Measurements from ENCODE around the gene THEMIS2.

DNA sequence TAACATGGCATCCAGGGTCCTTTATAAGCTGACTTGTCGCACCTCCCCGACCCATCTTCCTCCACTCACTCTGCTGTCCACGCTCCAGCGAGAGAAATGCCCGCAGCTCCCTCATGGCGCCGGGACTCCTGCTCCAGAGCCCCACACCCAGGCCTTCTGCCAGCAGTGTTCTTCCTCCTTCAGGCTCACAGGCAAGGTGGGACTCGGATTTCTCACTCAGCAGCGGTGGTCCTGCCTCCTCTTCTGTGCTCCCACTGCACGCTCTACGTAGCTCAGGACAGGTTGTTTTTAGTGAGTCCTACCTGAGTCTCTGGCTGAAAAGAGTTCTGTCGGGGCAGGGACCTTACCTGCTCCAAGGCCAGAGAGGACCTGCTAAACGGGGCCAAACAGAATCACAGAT, 11.2 kb downstream of the THEMIS2 start:
- TF ChIP-seq, protein P1, sequence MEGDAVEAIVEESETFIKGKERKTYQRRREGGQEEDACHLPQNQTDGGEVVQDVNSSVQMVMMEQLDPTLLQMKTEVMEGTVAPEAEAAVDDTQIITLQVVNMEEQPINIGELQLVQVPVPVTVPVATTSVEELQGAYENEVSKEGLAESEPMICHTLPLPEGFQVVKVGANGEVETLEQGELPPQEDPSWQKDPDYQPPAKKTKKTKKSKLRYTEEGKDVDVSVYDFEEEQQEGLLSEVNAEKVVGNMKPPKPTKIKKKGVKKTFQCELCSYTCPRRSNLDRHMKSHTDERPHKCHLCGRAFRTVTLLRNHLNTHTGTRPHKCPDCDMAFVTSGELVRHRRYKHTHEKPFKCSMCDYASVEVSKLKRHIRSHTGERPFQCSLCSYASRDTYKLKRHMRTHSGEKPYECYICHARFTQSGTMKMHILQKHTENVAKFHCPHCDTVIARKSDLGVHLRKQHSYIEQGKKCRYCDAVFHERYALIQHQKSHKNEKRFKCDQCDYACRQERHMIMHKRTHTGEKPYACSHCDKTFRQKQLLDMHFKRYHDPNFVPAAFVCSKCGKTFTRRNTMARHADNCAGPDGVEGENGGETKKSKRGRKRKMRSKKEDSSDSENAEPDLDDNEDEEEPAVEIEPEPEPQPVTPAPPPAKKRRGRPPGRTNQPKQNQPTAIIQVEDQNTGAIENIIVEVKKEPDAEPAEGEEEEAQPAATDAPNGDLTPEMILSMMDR (IDR thresholded peaks at IDR 0.05): no peak
- TF ChIP-seq POLR2A (IDR thresholded peaks at IDR 0.05): no peak

Measured in right lobe of liver (tissue), 4 donors.